MM.1S (cell line): ENCODE results near the gene FBXL17.

Experiments used
- DNase-seq: peaks from one replicate; pipeline ENCODE4 v3.0.0-alpha.2; 2015
- H2AFZ ChIP-seq: fragments of 300-600 bp; sonication (generic); 2 replicates; pipeline ENCODE4 v1.6.0; 2016; ENCODE audit warnings: antibody characterized with exemption, low read length
- H3F3A ChIP-seq: fragments of 300-600 bp; sonication (generic); 2 replicates; pipeline ENCODE4 v1.6.1; 2016; ENCODE audit warnings: mild to moderate bottlenecking, antibody characterized with exemption, low read length, moderate library complexity, mixed read lengths; ENCODE audit not compliant: insufficient read depth
- H3K27ac ChIP-seq: fragments of 300-600 bp; sonication (generic); 2 replicates; pipeline ENCODE4 v1.5.1; 2016; ENCODE audit warnings: mild to moderate bottlenecking, low read length
- H3K27me3 ChIP-seq: fragments of 300-600 bp; sonication (generic); replicated peaks from 2 replicates; pipeline ENCODE4 v1.6.0; 2016; ENCODE audit warnings: low read length; ENCODE audit not compliant: insufficient read depth
- H3K36me3 ChIP-seq: fragments of 300-600 bp; sonication (generic); replicated peaks from 2 replicates; pipeline ENCODE4 v1.6.1; 2016; ENCODE audit warnings: mild to moderate bottlenecking, low read length, mixed read lengths; ENCODE audit not compliant: insufficient read depth
- H3K4me1 ChIP-seq: fragments of 300-600 bp; sonication (generic); 2 replicates; pipeline ENCODE4 v1.6.1; 2016; ENCODE audit warnings: low read length, mixed read lengths
- H3K4me2 ChIP-seq: fragments of 300-600 bp; sonication (generic); 2 replicates; pipeline ENCODE4 v1.6.0; 2016; ENCODE audit warnings: low read depth, low read length
- H3K4me3 ChIP-seq: fragments of 300-600 bp; sonication (generic); 2 replicates; pipeline ENCODE4 v1.5.1; 2016; ENCODE audit warnings: low read length, mixed read lengths
- H3K79me2 ChIP-seq: fragments of 300-600 bp; sonication (generic); 2 replicates; pipeline ENCODE4 v1.6.1; 2016; ENCODE audit warnings: mixed run types, low read length, mixed read lengths
- H3K9ac ChIP-seq: fragments of 300-600 bp; sonication (generic); 2 replicates; pipeline ENCODE4 v1.6.1; 2016; ENCODE audit warnings: low read length, mixed read lengths
- H3K9me2 ChIP-seq: fragments of 300-600 bp; sonication (generic); replicated peaks from 2 replicates; pipeline ENCODE4 v1.6.1; 2016; ENCODE audit warnings: mild to moderate bottlenecking, low read length, mixed read lengths; ENCODE audit not compliant: insufficient read depth
- H3K9me3 ChIP-seq: fragments of 300-600 bp; sonication (generic); replicated peaks from 2 replicates; pipeline ENCODE4 v1.6.1; 2016; ENCODE audit warnings: mild to moderate bottlenecking, low read length, mixed read lengths; ENCODE audit not compliant: insufficient read depth
- H4K20me1 ChIP-seq: fragments of 300-600 bp; sonication (generic); 2 replicates; pipeline ENCODE4 v1.6.1; 2016; ENCODE audit warnings: mild to moderate bottlenecking, low read length, moderate library complexity, mixed read lengths; ENCODE audit not compliant: insufficient read depth
- CTCF ChIP-seq: fragments of 300-600 bp; sonication (generic); IDR thresholded peaks from 2 replicates; pipeline ENCODE4 v1.5.1; 2016; ENCODE audit warnings: antibody characterized with exemption, low read length, mixed read lengths
- EZH2 ChIP-seq: fragments of 300-600 bp; sonication (generic); optimal IDR thresholded peaks from 2 replicates; pipeline ENCODE3; 2017; ENCODE audit warnings: low read depth, mild to moderate bottlenecking, antibody characterized with exemption, low read length, mixed read lengths
- EZH2phosphoT487 ChIP-seq: fragments of 300-600 bp; sonication (generic); IDR thresholded peaks from 2 replicates; pipeline ENCODE4 v1.6.1; 2018; ENCODE audit warnings: antibody characterized with exemption, low read length

Gene FBXL17

GRCh38 chr5:108212775-108213346, 169.0 kb downstream of the FBXL17 start:
- H3F3A ChIP-seq: no peaks in the 10 kb centered on the region
- DNase-seq: no peak
- H3K27ac ChIP-seq: no peak overlapping the region

GRCh38 chr5:108206707-108207106, 175.2 kb downstream of the FBXL17 start:
- DNase-seq: no peak
- Histone ChIP-seq H3K9me3 (no peaks in the 10 kb centered on the region), H3K4me3 (no peak overlapping the region), H3K79me2 (no peaks in the 10 kb centered on the region), H3K4me2 (no peak overlapping the region), H2AFZ (no peak overlapping the region), H3K27ac (no peak overlapping the region), H3K27me3 (no peaks in the 10 kb centered on the region), H3F3A (no peaks in the 10 kb centered on the region), H3K36me3 (no peaks in the 10 kb centered on the region), H3K9ac (no peak overlapping the region), H3K9me2 (no peaks in the 10 kb centered on the region), H3K4me1 (no peaks in the 10 kb centered on the region), H4K20me1 (no peaks in the 10 kb centered on the region)
- TF ChIP-seq CTCF: no peak
- no peak for TF ChIP-seq EZH2phosphoT487

More at GRCh38 chr5:108212775-108213346, 169.0 kb downstream of the FBXL17 start:
- no peaks in the 10 kb centered on the region for H3K9me3 ChIP-seq
- no peak overlapping the region for H3K9ac ChIP-seq
- no peak overlapping the region for H2AFZ ChIP-seq
- no peaks in the 10 kb centered on the region for H3K79me2 ChIP-seq
- H4K20me1 ChIP-seq: no peaks in the 10 kb centered on the region
- H3K4me1 ChIP-seq: no peaks in the 10 kb centered on the region
- TF ChIP-seq EZH2: no peak
- no peaks in the 10 kb centered on the region; the same call in 1 of the 2 replicates for H3K36me3 ChIP-seq
- H3K4me2 ChIP-seq: no peak overlapping the region
- no peaks in the 10 kb centered on the region for H3K9me2 ChIP-seq
- no peaks in the 10 kb centered on the region for H3K27me3 ChIP-seq
- no peak overlapping the region for H3K4me3 ChIP-seq

GRCh38 chr5:108201721-108202120, 180.2 kb downstream of the FBXL17 start:
- H3K27ac ChIP-seq: no peak overlapping the region
- H3K4me3 ChIP-seq: no peak overlapping the region
- H3K9me3 ChIP-seq: no peaks in the 10 kb centered on the region
- no peaks in the 10 kb centered on the region for H3K9me2 ChIP-seq
- DNase-seq: no peak
- H3K27me3 ChIP-seq: no peaks in the 10 kb centered on the region
- H3K4me1 ChIP-seq: no peaks in the 10 kb centered on the region
- H3K36me3 ChIP-seq: no peaks in the 10 kb centered on the region
- H3F3A ChIP-seq: no peaks in the 10 kb centered on the region
- H3K9ac ChIP-seq: no peak overlapping the region
- H4K20me1 ChIP-seq: no peaks in the 10 kb centered on the region
- no peak overlapping the region for H3K4me2 ChIP-seq
- H2AFZ ChIP-seq: no peak overlapping the region
- no peaks in the 10 kb centered on the region for H3K79me2 ChIP-seq
- TF ChIP-seq CTCF: no peak
- no peak for TF ChIP-seq EZH2phosphoT487
- no peak for TF ChIP-seq EZH2

GRCh38 chr5:108196276-108196675, 185.6 kb downstream of the FBXL17 start:
- Histone ChIP-seq H3K4me2 (no peak overlapping the region), H4K20me1 (no peaks in the 10 kb centered on the region), H3K27me3 (no peaks in the 10 kb centered on the region), H3K9me3 (no peaks in the 10 kb centered on the region), H3F3A (no peaks in the 10 kb centered on the region), H3K9me2 (no peaks in the 10 kb centered on the region), H2AFZ (no peak overlapping the region), H3K4me1 (no peaks in the 10 kb centered on the region), H3K9ac (no peak overlapping the region), H3K36me3 (no peaks in the 10 kb centered on the region), H3K79me2 (no peaks in the 10 kb centered on the region), H3K27ac (no peak overlapping the region), H3K4me3 (no peak overlapping the region)
- no peak for DNase-seq
- TF ChIP-seq CTCF: no peak
- TF ChIP-seq EZH2: no peak
- TF ChIP-seq EZH2phosphoT487: no peak
